CD4-positive, alpha-beta T cell treated with Interleukin-4 for 1 hour (primary cell): ENCODE data around the gene FGB.

Experiments
- DNase-seq, 2 donors: peaks; one replicate each; pipeline ENCODE4 v3.0.0-alpha.2; 2020 to 2022

FGB gene

GRCh38 chr4:154597798-154598774, 35.3 kb downstream of the FGB start:
- no peak for DNase-seq

DNA sequence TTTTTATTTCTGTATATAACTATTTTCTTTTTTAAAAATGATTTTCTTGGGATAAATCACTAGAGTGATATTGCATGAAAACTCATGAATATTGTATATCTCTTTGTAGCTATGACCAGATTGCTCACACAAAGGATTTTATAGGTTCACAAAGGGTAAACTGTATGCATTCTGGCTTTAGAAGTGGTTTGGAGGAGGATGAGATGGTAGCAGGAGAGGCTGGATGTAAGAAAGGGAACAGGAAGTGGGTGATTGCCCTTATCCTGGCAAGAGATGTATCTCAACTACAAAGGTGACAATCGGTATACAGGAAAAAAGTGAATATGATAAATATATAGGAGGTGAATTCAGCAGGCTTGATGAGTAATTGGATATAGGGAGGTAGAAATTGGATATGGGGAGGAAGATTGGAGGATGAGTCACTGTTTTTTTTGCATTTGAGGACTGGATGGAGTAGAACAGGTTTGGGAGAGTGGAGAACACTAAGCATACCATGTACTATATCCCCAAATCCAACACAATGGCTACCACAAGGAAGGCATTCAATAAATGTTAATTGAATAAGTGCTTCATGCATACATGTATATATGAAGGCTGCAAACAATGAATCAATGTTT, 39.7 kb downstream of the FGB start:
- DNase-seq, result no peak

DNA sequence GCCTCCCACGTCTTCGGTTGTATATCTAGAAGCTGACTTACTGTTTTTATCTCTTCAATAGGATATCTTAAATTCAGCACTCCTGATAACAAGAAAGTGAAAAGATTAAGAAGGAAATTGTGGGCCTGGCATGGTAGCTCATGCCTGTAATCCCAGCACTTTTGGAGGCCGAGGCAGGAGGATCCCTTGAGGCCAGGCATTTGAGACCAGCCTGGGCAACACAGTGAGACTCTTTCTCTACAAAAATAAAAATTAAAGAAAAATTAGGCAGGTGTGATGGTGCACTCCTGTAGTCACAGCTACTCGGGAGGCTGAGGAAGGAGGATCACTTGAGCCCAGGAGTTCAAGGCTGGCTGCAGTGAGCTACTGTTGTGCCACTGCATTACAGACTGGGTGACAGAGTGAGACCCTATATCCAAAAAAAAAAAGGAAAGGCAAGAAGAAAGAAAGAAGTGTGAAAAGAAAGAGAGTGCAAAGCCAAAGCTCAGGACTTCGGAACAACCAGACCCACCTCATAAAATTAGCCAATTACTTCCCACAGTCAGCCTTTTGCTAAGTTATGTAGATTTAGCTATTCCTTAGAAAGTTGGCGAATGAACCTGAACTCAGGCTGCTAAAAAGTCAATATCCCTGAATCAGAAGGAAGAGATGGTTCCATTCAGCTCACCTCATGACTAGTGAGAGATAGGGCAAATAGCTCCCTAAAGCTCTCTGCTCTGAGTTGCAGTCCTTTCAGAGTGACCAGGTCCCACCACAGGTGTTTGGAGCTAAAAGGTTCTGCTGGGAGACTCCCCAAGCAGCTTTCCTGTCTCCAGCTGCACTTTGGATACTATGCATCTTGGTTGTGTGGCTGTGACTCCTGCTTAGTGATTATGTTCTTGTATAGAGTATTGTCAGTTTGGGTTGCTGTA, 40.5 kb downstream of the FGB start:
- no peak for DNase-seq

DNA sequence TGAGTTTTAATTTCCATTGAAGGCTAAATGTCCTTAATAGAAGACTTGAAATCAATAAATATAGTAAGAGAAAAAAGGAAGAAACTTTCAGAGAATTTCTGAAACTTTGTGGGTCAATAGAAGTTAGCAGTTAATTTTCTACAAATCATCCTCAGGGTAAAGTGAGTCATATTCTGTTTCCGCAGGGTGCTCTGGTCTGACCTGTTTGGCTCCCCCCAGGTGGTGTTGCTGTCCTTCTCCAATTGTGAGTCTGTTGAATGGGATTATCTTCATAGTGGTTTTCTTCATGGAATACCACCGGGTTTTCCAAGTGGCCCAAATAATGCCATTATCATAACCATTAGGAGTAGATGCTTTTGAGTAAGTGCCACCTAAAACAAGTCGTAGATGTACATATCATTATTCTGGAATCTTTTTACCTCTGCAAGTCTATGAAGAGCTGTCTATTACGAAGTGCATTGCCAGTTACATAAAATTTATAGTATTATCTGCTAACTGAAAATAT, 41.9 kb downstream of the FGB start:
- no peak for DNase-seq

GRCh38 chr4:154606728-154607723, 44.2 kb downstream of the FGB start:
- no peak for DNase-seq

- DNase-seq, result no peak
Measured at GRCh38 chr4:154608361-154609252, 45.8 kb downstream of the FGB start.

DNA sequence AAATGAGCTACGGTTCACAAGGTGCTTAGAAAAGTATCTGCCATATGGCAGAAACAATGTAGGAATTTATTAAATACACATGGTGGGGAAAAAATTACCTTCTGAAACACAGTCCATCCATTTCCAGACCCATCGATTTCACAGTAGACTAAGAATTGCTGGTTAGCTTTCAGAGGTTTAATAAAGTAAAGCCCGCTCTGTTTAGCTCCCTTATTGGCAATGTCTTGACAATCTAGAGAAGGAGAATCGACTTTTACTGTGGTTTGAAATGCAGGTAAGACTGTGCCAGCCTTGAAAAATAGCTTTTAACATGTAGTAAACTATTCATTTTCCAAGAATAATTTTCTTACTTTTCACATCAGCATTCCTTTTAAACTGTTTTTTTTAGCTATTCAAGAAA, 46.7 kb downstream of the FGB start:
- no peak for DNase-seq

DNA sequence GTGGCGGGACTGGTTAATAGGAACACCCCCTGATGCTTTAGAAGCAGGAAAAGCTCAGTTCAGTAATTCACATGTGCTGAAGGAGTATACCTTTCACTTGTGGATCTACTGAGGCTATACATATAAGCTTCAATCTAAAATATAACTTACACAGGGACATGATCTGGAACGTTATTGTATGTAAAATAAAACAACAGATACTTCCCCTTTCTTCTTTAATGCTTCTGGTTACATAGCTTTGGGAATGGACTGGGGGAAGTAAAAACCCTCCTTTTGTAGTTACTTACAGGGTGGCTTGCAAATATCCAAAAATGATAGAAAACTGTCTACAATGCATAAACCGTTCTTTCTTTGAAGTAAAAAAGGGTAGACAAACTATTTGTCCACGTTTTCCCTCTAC, 47.8 kb downstream of the FGB start:
- no peak for DNase-seq

GRCh38 chr4:154611833-154612232, 49.0 kb downstream of the FGB start:
- DNase-seq, result no peak

- no peak for DNase-seq
Measured at GRCh38 chr4:154612472-154613414, 49.9 kb downstream of the FGB start, which contains the start of gene FGG. FGG (minus strand) TSS chr4:154612656; CDS start chr4:154612609, 47 bp downstream.

DNA sequence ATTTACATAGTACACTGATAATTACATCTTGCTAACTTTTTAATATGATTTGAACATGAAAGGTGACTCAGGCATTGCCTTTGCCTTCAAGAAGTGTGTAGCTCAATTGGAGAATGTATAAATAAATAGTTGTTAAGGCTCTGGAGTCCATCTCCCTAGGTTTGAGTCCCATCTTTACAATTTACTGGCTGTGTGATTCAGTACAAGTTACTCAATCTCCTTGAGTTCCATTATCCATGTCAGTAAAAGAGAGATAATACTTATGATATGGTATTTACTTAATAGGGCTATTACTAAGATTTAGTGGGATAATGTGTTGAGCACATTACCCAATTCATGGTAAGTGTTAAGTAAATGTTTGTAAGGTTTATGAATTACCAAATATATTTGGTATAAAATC, 51.5 kb downstream of the FGB start:
- no peak for DNase-seq

- no peak for DNase-seq
Measured at GRCh38 chr4:154615211-154615610, 52.4 kb downstream of the FGB start.

- no peak for DNase-seq
Measured at GRCh38 chr4:154616287-154616686, 53.5 kb downstream of the FGB start.

DNA sequence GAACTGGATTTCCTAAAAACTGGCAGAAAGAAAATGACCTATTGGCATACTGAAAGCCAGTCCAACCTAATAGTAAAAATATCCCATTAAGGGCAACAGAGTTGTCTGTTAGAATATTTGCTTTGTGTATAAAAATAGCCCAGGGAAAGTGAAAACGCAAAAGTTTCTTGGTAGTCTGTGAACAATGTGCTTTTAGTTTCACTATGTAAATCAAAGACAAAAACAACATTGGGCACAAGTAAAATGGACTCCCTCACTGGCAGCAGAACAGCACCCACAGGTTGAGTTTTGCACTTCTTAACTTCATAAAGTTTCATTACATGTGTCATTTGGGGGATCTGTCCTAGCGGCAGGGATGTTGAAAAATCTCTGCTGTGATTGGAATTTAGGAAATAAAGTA, 53.9 kb downstream of the FGB start:
- peak in 1 of 2 donors; percentile 12 for DNase-seq

- no peak for DNase-seq
Measured at GRCh38 chr4:154617820-154618317, 55.1 kb downstream of the FGB start.

DNA sequence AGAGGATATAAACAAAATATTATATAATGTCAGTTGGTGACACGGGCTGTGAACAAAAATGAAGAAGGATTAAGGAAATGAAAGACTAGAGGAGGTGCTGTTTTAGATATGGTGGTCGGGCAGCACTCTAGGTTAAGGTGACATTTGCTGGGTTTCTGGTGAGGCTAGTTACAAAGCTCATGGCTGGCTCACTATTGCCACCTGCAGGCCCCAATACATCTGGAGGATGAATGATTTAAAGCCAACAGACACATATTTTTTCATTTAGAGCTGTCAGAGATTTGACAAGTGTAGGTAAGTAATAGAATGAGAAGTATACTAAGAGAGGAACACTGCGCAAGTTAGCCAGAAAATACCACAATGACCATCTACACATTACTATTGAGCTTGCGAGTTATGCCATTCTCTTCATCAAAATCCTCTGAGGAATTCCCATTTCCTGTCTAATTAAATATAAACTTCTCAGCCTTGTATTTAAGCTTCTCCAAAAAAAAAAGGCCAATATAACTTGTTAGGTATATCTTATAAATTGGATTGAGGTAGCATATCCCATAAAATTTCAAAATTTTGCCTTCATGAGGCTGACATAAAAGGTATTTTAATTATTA, 56.0 kb downstream of the FGB start:
- peak; percentile 48 to 51 for DNase-seq

DNA sequence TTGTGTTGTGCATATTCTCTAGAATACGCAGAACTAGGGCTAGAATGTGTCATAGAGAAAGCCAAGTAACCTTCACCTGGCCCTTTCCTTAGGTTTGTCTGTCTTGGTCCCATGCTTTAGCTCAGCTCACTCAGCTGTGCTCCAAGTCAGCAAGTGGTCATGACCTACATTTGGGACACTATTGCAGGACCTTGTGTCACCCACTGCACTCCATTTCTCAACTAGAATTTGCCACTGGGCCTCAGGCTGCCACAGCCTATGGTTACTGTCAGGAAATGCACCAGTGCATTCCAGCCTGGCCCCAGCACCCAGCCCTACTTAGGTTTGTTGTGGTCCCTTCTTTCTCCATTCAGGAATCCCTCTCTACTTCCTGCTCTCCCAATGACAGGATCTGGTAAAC, 57.3 kb downstream of the FGB start:
- no peak for DNase-seq
